H9 (cell line): ENCODE data around the gene SLC2A11. TPM values are rescaled to one million over a fixed set of nuclear protein-coding genes. Genes with fewer than 3 reads are reported as not detected.

Experiments
- DNase-seq: peaks from one replicate; pipeline ENCODE4 v3.0.0-alpha.2; 2017
- H2AFZ ChIP-seq: one replicate; pipeline ENCODE4 v1.6.1; 2013; ENCODE audit warnings: mild to moderate bottlenecking, low read length, control low read depth, moderate library complexity
- H2AK5ac ChIP-seq: 2 replicates; pipeline ENCODE4 v1.6.1; 2013; ENCODE audit warnings: low read length, control low read depth, mixed read lengths; ENCODE audit not compliant: insufficient read length
- H2BK120ac ChIP-seq: one replicate; pipeline ENCODE4 v1.6.1; 2013; ENCODE audit warnings: low read depth, mild to moderate bottlenecking, low read length, control low read depth, inconsistent platforms; ENCODE audit not compliant: poor library complexity, severe bottlenecking
- H2BK12ac ChIP-seq: 2 replicates; pipeline ENCODE4 v1.6.1; 2013; ENCODE audit warnings: low read length, control low read depth, mixed read lengths, low read depth; ENCODE audit not compliant: insufficient read length
- H2BK15ac ChIP-seq: 2 replicates; pipeline ENCODE4 v1.6.1; 2013; ENCODE audit warnings: low read depth, low read length, control low read depth
- H2BK20ac ChIP-seq: one replicate; pipeline ENCODE4 v1.6.1; 2013; ENCODE audit warnings: low read depth, mild to moderate bottlenecking, low read length, control low read depth, inconsistent platforms; ENCODE audit not compliant: poor library complexity, severe bottlenecking
- H2BK5ac ChIP-seq: 2 replicates; pipeline ENCODE4 v1.6.1; 2013; ENCODE audit warnings: low read length, control low read depth, mixed read lengths; ENCODE audit not compliant: insufficient read length
- H3K14ac ChIP-seq: 2 replicates; pipeline ENCODE4 v1.6.1; 2013; ENCODE audit warnings: low read length, control low read depth; ENCODE audit not compliant: insufficient read depth
- H3K18ac ChIP-seq: 2 replicates; pipeline ENCODE4 v1.6.1; 2013; ENCODE audit warnings: low read depth, mild to moderate bottlenecking, mixed read lengths, low read length, control low read depth; ENCODE audit not compliant: insufficient read length
- H3K23ac ChIP-seq: 2 replicates; pipeline ENCODE4 v1.6.1; 2013; ENCODE audit warnings: low read length, control low read depth, mixed read lengths, low read depth; ENCODE audit not compliant: insufficient read length
- H3K23me2 ChIP-seq: 2 replicates; pipeline ENCODE4 v1.6.1; 2013; ENCODE audit warnings: low read depth, mild to moderate bottlenecking, mixed read lengths, low read length, control low read depth; ENCODE audit not compliant: insufficient read length, poor library complexity, severe bottlenecking
- H3K27ac ChIP-seq: 2 replicates; pipeline ENCODE4 v1.5.1; 2013; ENCODE audit warnings: low read length, control low read depth, mixed read lengths, low read depth; ENCODE audit not compliant: insufficient read length
- H3K27me3 ChIP-seq: 2 replicates; pipeline ENCODE4 v1.6.1; 2013; ENCODE audit warnings: low read length, control low read depth, inconsistent platforms; ENCODE audit not compliant: insufficient read depth
- H3K4ac ChIP-seq: 2 replicates; pipeline ENCODE4 v1.6.1; 2013; ENCODE audit warnings: low read depth, mild to moderate bottlenecking, control low read depth, inconsistent platforms, low read length, moderate library complexity
- H3K4me1 ChIP-seq: 2 replicates; pipeline ENCODE4 v1.6.1; 2013; ENCODE audit warnings: low read length, control low read depth, inconsistent platforms; ENCODE audit not compliant: insufficient read depth
- H3K4me2 ChIP-seq: 2 replicates; pipeline ENCODE4 v1.6.1; 2013; ENCODE audit warnings: low read length, control low read depth, mixed read lengths; ENCODE audit not compliant: insufficient read length, insufficient read depth
- H3K56ac ChIP-seq: 2 replicates; pipeline ENCODE4 v1.6.1; 2013; ENCODE audit warnings: low read depth, mild to moderate bottlenecking, mixed read lengths, low read length, control low read depth; ENCODE audit not compliant: insufficient read length
- H3K79me1 ChIP-seq: 2 replicates; pipeline ENCODE4 v1.6.1; 2013; ENCODE audit warnings: low read depth, mild to moderate bottlenecking, moderate library complexity, low read length, control low read depth, inconsistent platforms; ENCODE audit not compliant: insufficient read depth, poor library complexity, severe bottlenecking
- H3K79me2 ChIP-seq: 2 replicates; pipeline ENCODE4 v1.6.1; 2013; ENCODE audit warnings: low read length, control low read depth, inconsistent platforms; ENCODE audit not compliant: insufficient read depth
- H3K9ac ChIP-seq: 2 replicates; pipeline ENCODE4 v1.6.1; 2013; ENCODE audit warnings: low read length, control low read depth, mixed read lengths; ENCODE audit not compliant: insufficient read length; ENCODE audit errors: extremely low read depth
- H3K9me3 ChIP-seq: one replicate; pipeline ENCODE4 v1.6.1; 2013; ENCODE audit warnings: low read depth, low read length, inconsistent platforms; ENCODE audit not compliant: control insufficient read depth
- H3T11ph ChIP-seq: one replicate; pipeline ENCODE4 v1.6.1; 2013; ENCODE audit warnings: mild to moderate bottlenecking, low read length, control low read depth, inconsistent platforms
- H4K20me1 ChIP-seq: one replicate; pipeline ENCODE4 v1.6.1; 2013; ENCODE audit not compliant: control insufficient read depth, insufficient read length, insufficient read depth
- H4K5ac ChIP-seq: 2 replicates; pipeline ENCODE4 v1.6.1; 2013; ENCODE audit warnings: low read depth, mild to moderate bottlenecking, mixed read lengths, low read length, control low read depth; ENCODE audit not compliant: insufficient read length
- H4K8ac ChIP-seq: replicated peaks from 2 replicates; pipeline ENCODE4 v1.6.1; 2013; ENCODE audit warnings: low read length, control low read depth, mixed read lengths, low read depth; ENCODE audit not compliant: insufficient read length
- H4K91ac ChIP-seq: 2 replicates; pipeline ENCODE4 v1.6.1; 2013; ENCODE audit warnings: low read depth, mild to moderate bottlenecking, moderate library complexity, mixed read lengths, low read length, control low read depth; ENCODE audit not compliant: insufficient read length
- H3K27ac Mint-ChIP-seq, 3 experiments: 2 replicates in 2 of 3; 3 replicates in 1 of 3; pipeline ENCODE4 v1.8.0; 2020 to 2021; ENCODE audit warnings: mixed read lengths in 3 of 3, mild to moderate bottlenecking in 1 of 3, moderate library complexity in 1 of 3
- H3K27me3 Mint-ChIP-seq: 2 replicates; pipeline ENCODE4 v1.8.0; 2021; ENCODE audit warnings: low read depth, mild to moderate bottlenecking, moderate library complexity, mixed read lengths
- H3K36me3 Mint-ChIP-seq, 3 experiments: 2 replicates in 2 of 3; 3 replicates in 1 of 3; pipeline ENCODE4 v1.8.0; 2020 to 2021; ENCODE audit warnings: low read depth in 3 of 3, mixed read lengths in 3 of 3; ENCODE audit not compliant: insufficient read depth in 1 of 3
- H3K4me1 Mint-ChIP-seq, 2 experiments: 2 replicates each; pipeline ENCODE4 v1.8.0; 2020; ENCODE audit warnings: mixed read lengths in 2 of 2
- H3K4me3 Mint-ChIP-seq, 2 experiments: 2 replicates in 1 of 2; 3 replicates in 1 of 2; pipeline ENCODE4 v1.8.0; 2020 to 2021; ENCODE audit warnings: mild to moderate bottlenecking in 2 of 2, mixed read lengths in 2 of 2, moderate library complexity in 1 of 2
- H3K9me3 Mint-ChIP-seq, 2 experiments: 2 replicates in 1 of 2; 3 replicates in 1 of 2; pipeline ENCODE4 v1.8.0; 2020; ENCODE audit warnings: mild to moderate bottlenecking in 2 of 2, mixed read lengths in 2 of 2, moderate library complexity in 1 of 2
- CTCF ChIP-seq: fragments of 200-600 bp; sonication (generic); conservative IDR thresholded peaks from 3 replicates; pipeline ENCODE4 v1.8.0; 2021; ENCODE audit warnings: antibody characterized with exemption, mild to moderate bottlenecking
- WGBS: extraction: QIAGEN DNeasy Blood & Tissue Kit; methylation state at CpG from one replicate; pipeline ENCODE4 v1.1.7; 2013; ENCODE audit warnings: missing lambda C conversion rate, low lambda C conversion rate, mixed read lengths; ENCODE audit not compliant: insufficient read length; ENCODE audit errors: extremely low coverage; 5-methylcytosine and 5-hydroxymethylcytosine counted together
- total RNA-seq: library from RNA; stranded (reverse); gene quantifications from 2 replicates; pipeline ENCODE4 v1.2.1, GENCODE V29; 2021

SLC2A11 gene
- total RNA-seq, 1 experiment from 2014 or later = 15.0 TPM

- H3K36me3 Mint-ChIP-seq = peaks cover 46 to 61% (median 51%) of the 10 kb centered on the region in 3 experiments
These were observed 40.6 kb downstream of the SLC2A11 start for GRCh38 chr22:23898006-23898974.

More at GRCh38 chr22:23898006-23898974, 40.6 kb downstream of the SLC2A11 start:
- WGBS = no CpG with 5 or more reads among the region's 8 CpGs
- Histone ChIP-seq H3K23ac (no peak overlapping the region), H2AK5ac (no peak overlapping the region), H3K27me3 (no peaks in the 10 kb centered on the region), H3K9me3 (no peaks in the 10 kb centered on the region), H4K5ac (no peak overlapping the region), H3K79me2 (no peaks in the 10 kb centered on the region), H3K4me1 (peaks cover 2% of the 10 kb centered on the region; the same call in 1 of the 2 replicates), H3K14ac (no peak overlapping the region), H2BK120ac (no peak overlapping the region), H2AFZ (no peak overlapping the region), H3K27ac (no peak overlapping the region), H2BK20ac (no peak overlapping the region), H3K56ac (no peak overlapping the region), H2BK15ac (no peak overlapping the region), H3K4ac (no peak overlapping the region), H3K23me2 (peaks cover 7% of the 10 kb centered on the region), H4K20me1 (no peaks in the 10 kb centered on the region), H3K18ac (no peak overlapping the region), H3K79me1 (peaks cover 6% of the 10 kb centered on the region), H4K91ac (no peak overlapping the region), H3T11ph (no peak overlapping the region), H4K8ac (no peak overlapping the region), H2BK5ac (no peak overlapping the region), H3K9ac (no peak overlapping the region), H3K4me2 (no peak overlapping the region), H2BK12ac (no peak overlapping the region)
- H3K27me3 Mint-ChIP-seq = peaks cover 26% of the 10 kb centered on the region
- no peak for TF ChIP-seq CTCF
- no peak for DNase-seq
- peak overlapping the region in 2 of 3 experiments; percentile 52 to 85; a peak in 6 of 7 replicates for H3K27ac Mint-ChIP-seq
- H3K4me3 Mint-ChIP-seq = peak overlapping the region in 1 of 2 experiments; percentile 23; a peak in 1 of 5 replicates
- H3K4me1 Mint-ChIP-seq = peaks cover 31 to 35% of the 10 kb centered on the region in 2 experiments
- H3K9me3 Mint-ChIP-seq = peaks cover 14 to 24% of the 10 kb centered on the region in 2 experiments
